Measurements from ENCODE around the gene SUCNR1. TPM values are rescaled to one million over a fixed set of nuclear protein-coding genes. Genes with fewer than 3 reads are reported as not detected.

SUCNR1 gene
- total RNA-seq, 1 experiment from 2014 or later: not detected

- H3K4me1 ChIP-seq (ENCODE audit: insufficient read depth, low read length): no peaks in the 10 kb centered on the region; the same call in 1 of the 2 replicates
- H4K5ac ChIP-seq (ENCODE audit: insufficient read length, low read depth, low read length): no peak overlapping the region
- no peak overlapping the region for H3T11ph ChIP-seq (ENCODE audit: low read length)
- H2BK15ac ChIP-seq (ENCODE audit: low read depth, low read length): no peak overlapping the region
- no peak overlapping the region for H3K27ac ChIP-seq (ENCODE audit: insufficient read length, low read depth, low read length)
- TF ChIP-seq CTCF (conservative IDR thresholded peaks at IDR 0.05): no peak
- Mint-ChIP-seq H3K9me3 (no peaks in the 10 kb centered on the region), H3K4me1 (peaks cover 2 to 7% of the 10 kb centered on the region in 2 experiments), H3K36me3 (ENCODE audit: insufficient read depth in 1 of 3, low read depth in 3 of 3) (no peaks in the 10 kb centered on the region), H3K27me3 (ENCODE audit: low read depth) (peaks cover 2% of the 10 kb centered on the region; the same call in 1 of the 2 replicates), H3K27ac (no peak overlapping the region), H3K4me3 (no peak overlapping the region)
- no peak overlapping the region for H2BK20ac ChIP-seq (ENCODE audit: low read depth, low read length, poor library complexity, severe bottlenecking)
- no peak overlapping the region for H3K9ac ChIP-seq (ENCODE audit: extremely low read depth, insufficient read length, low read length)
- H2BK5ac ChIP-seq (ENCODE audit: insufficient read length, low read length): no peak overlapping the region
- no peak overlapping the region for H3K23ac ChIP-seq (ENCODE audit: insufficient read length, low read depth, low read length)
- no peak overlapping the region for H2AFZ ChIP-seq (ENCODE audit: low read length)
- no peaks in the 10 kb centered on the region for H4K20me1 ChIP-seq (ENCODE audit: control insufficient read depth, insufficient read depth, insufficient read length)
- no peak overlapping the region for H3K14ac ChIP-seq (ENCODE audit: insufficient read depth, low read length)
- no peak overlapping the region for H3K56ac ChIP-seq (ENCODE audit: insufficient read length, low read depth, low read length)
- no peak overlapping the region for H3K4me2 ChIP-seq (ENCODE audit: insufficient read depth, insufficient read length, low read length)
- DNase-seq: no peak
- no peaks in the 10 kb centered on the region for H3K79me2 ChIP-seq (ENCODE audit: insufficient read depth, low read length)
- no peak overlapping the region for H2BK120ac ChIP-seq (ENCODE audit: low read depth, low read length, poor library complexity, severe bottlenecking)
- H3K27me3 ChIP-seq (ENCODE audit: insufficient read depth, low read length): no peaks in the 10 kb centered on the region
- H3K79me1 ChIP-seq (ENCODE audit: insufficient read depth, low read depth, low read length, poor library complexity, severe bottlenecking): no peaks in the 10 kb centered on the region
- no peak overlapping the region for H4K8ac ChIP-seq (replicated peaks; ENCODE audit: insufficient read length, low read depth, low read length)
- H3K4ac ChIP-seq (ENCODE audit: low read depth, low read length): no peak overlapping the region
- H3K23me2 ChIP-seq (ENCODE audit: insufficient read length, low read depth, low read length, poor library complexity, severe bottlenecking): no peaks in the 10 kb centered on the region
- H2AK5ac ChIP-seq (ENCODE audit: insufficient read length, low read length): no peak overlapping the region
- WGBS (ENCODE audit: extremely low coverage, insufficient read length, low lambda C conversion rate): no CpG with 5 or more reads among the region's 3 CpGs
- no peak overlapping the region for H3K18ac ChIP-seq (ENCODE audit: insufficient read length, low read depth, low read length)
- H2BK12ac ChIP-seq (ENCODE audit: insufficient read length, low read depth, low read length): no peak overlapping the region
- H4K91ac ChIP-seq (ENCODE audit: insufficient read length, low read depth, low read length): no peak overlapping the region
- H3K9me3 ChIP-seq (ENCODE audit: control insufficient read depth, low read depth, low read length): no peaks in the 10 kb centered on the region
Measured at GRCh38 chr3:151901644-151902285, 28.3 kb downstream of the SUCNR1 start.

Measured in H9 (cell line).